Measurements from ENCODE around the gene FRZB. TPM values are rescaled to one million over a fixed set of nuclear protein-coding genes. Genes with fewer than 3 reads are reported as not detected.

FRZB gene
- total RNA-seq, 2 donors from 2014 or later, result 54.8 to 107 TPM

DNA sequence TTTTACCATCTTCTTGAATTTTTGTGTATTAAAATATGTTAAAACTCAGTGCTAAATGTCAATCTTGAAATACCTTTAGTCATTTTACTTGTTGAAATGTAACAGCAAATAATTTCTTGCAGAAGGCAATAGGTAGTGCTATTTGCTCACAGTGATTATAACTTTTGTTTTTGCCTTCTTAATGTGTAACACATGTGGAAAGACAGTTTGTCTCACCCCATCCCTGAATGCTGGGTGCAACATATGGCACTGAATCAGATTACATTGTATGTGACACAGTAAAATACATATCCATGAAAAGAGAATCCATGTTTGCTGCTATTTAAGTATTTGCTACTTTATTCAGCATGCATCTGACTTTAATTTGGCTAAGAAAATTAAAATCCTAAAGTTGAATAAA is 35.3 kb downstream of the FRZB start:
- Histone ChIP-seq H3K4me1 (ENCODE audit: control insufficient read depth, insufficient read depth, low read length) (peaks cover 16% of the 10 kb centered on the region), H3K9ac (ENCODE audit: extremely low read depth, low read length, poor library complexity, severe bottlenecking) (no peak overlapping the region), H3K36me3 (ENCODE audit: control insufficient read depth, insufficient read depth, low read length) (peaks cover 38% of the 10 kb centered on the region), H3K9me3 (ENCODE audit: control insufficient read depth, low read length) (no peaks in the 10 kb centered on the region), H3K4me3 (ENCODE audit: low read length) (no peak overlapping the region), H3K27me3 (ENCODE audit: control insufficient read depth, insufficient read depth, low read length, poor library complexity, severe bottlenecking) (no peaks in the 10 kb centered on the region), H3K27ac (ENCODE audit: low read depth, low read length) (no peak overlapping the region)
- Mint-ChIP-seq H3K36me3 (ENCODE audit: low read depth) (peaks cover 10% of the 10 kb centered on the region), H3K9me3 (no peaks in the 10 kb centered on the region), H3K27me3 (ENCODE audit: insufficient read depth) (no peaks in the 10 kb centered on the region), H3K4me1 (peaks cover 21% of the 10 kb centered on the region), H3K27ac (no peak overlapping the region), H3K4me3 (no peak overlapping the region)
- TF ChIP-seq, protein P1, sequence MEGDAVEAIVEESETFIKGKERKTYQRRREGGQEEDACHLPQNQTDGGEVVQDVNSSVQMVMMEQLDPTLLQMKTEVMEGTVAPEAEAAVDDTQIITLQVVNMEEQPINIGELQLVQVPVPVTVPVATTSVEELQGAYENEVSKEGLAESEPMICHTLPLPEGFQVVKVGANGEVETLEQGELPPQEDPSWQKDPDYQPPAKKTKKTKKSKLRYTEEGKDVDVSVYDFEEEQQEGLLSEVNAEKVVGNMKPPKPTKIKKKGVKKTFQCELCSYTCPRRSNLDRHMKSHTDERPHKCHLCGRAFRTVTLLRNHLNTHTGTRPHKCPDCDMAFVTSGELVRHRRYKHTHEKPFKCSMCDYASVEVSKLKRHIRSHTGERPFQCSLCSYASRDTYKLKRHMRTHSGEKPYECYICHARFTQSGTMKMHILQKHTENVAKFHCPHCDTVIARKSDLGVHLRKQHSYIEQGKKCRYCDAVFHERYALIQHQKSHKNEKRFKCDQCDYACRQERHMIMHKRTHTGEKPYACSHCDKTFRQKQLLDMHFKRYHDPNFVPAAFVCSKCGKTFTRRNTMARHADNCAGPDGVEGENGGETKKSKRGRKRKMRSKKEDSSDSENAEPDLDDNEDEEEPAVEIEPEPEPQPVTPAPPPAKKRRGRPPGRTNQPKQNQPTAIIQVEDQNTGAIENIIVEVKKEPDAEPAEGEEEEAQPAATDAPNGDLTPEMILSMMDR (conservative IDR thresholded peaks at IDR 0.05), result no peak
- DNase-seq, result no peak

DNA sequence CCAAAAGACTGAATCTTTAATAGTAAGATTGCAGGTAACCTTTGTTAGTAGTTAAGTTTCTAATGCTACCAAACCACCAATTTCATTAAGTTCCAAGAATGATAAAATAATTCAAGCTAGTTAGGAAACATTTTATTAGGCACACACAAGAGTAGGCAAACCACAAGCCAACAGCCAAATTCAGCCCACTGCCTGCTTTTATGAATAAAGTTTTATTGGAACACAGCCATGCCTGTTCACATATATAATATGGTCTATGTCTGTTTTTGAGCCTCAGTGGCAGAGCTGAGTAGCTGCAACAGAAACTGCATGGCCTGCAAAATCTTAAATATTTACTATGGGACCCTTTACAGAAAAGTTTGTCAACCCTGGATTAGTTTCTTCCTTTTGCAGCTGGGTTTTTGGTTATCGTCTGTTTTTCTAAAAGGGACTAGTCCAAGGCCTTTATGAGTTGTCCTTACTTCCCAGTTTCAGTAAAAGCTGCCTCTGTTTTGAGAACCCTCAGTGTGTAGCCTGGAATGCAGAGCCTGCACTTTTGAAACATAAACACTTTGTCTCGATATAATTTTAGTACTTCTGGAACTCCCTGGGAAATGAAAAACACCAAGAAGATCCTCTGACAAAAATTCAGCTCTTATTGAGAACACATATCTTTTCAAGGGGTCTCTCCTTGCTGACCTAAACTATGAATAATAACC is 39.1 kb downstream of the FRZB start:
- H3K4me1 ChIP-seq (ENCODE audit: control insufficient read depth, insufficient read depth, low read length), result peaks cover 32% of the 10 kb centered on the region
- no peaks in the 10 kb centered on the region for H3K27me3 Mint-ChIP-seq (ENCODE audit: insufficient read depth)
- TF ChIP-seq, protein P1 (conservative IDR thresholded peaks at IDR 0.05), result no peak
- peaks cover 52% of the 10 kb centered on the region for H3K4me1 Mint-ChIP-seq
- no peak overlapping the region for H3K9ac ChIP-seq (ENCODE audit: extremely low read depth, low read length, poor library complexity, severe bottlenecking)
- H3K4me3 Mint-ChIP-seq, result no peak overlapping the region
- H3K4me3 ChIP-seq (ENCODE audit: low read length), result no peak overlapping the region
- 92 to 100% methylated on average over 2 of the region's 2 CpGs for WGBS, 2 experiments (ENCODE audit: insufficient coverage in 1 of 2, insufficient read length in 1 of 2)
- no peak overlapping the region for H3K27ac ChIP-seq (ENCODE audit: low read depth, low read length)
- H3K27me3 ChIP-seq (ENCODE audit: control insufficient read depth, insufficient read depth, low read length, poor library complexity, severe bottlenecking), result no peaks in the 10 kb centered on the region
- no peaks in the 10 kb centered on the region for H3K9me3 Mint-ChIP-seq
- no peaks in the 10 kb centered on the region for H3K9me3 ChIP-seq (ENCODE audit: control insufficient read depth, low read length)
- H3K27ac Mint-ChIP-seq, result no peak overlapping the region
- no peaks in the 10 kb centered on the region for H3K36me3 Mint-ChIP-seq (ENCODE audit: low read depth)
- DNase-seq, result no peak
- peaks cover 3% of the 10 kb centered on the region for H3K36me3 ChIP-seq (ENCODE audit: control insufficient read depth, insufficient read depth, low read length)

DNA sequence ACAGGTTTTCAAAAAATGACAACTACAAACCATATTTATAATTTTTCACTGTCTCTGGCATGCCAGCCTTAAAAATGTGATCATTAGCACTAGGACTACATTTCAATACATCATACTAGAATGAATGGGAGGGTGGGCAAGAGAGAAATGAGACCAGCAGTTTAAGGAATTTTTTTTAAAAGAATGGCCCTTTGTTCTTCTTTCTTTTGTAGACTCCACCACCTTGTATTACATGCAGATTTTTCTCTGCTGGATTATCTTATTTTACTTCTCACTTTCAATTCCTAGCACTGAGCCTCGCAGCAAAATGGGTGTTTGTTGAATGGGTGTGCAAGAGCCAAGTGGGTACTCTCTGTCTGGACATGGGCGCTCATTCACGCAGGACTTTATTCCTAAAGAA is 39.9 kb downstream of the FRZB start:
- Mint-ChIP-seq H3K4me1 (peaks cover 49% of the 10 kb centered on the region), H3K9me3 (no peaks in the 10 kb centered on the region)
- H3K9ac ChIP-seq (ENCODE audit: extremely low read depth, low read length, poor library complexity, severe bottlenecking), result no peak overlapping the region

More for the DNA sequence above, 39.9 kb downstream of the FRZB start:
- peaks cover 26% of the 10 kb centered on the region for H3K4me1 ChIP-seq (ENCODE audit: control insufficient read depth, insufficient read depth, low read length)
- 86% methylated on average over 3 of the region's 3 CpGs; no CpG with 5 or more reads in 1 of the 2 experiments for WGBS, 2 experiments (ENCODE audit: insufficient coverage in 1 of 2, insufficient read length in 1 of 2)
- peak overlapping the region; percentile 39 for H3K4me3 ChIP-seq (ENCODE audit: low read length)
- no peaks in the 10 kb centered on the region for H3K27me3 Mint-ChIP-seq (ENCODE audit: insufficient read depth)
- no peaks in the 10 kb centered on the region for H3K36me3 ChIP-seq (ENCODE audit: control insufficient read depth, insufficient read depth, low read length)
- DNase-seq, result no peak
- no peaks in the 10 kb centered on the region for H3K36me3 Mint-ChIP-seq (ENCODE audit: low read depth)
- TF ChIP-seq, protein P1 (conservative IDR thresholded peaks at IDR 0.05), result no peak
- no peaks in the 10 kb centered on the region for H3K27me3 ChIP-seq (ENCODE audit: control insufficient read depth, insufficient read depth, low read length, poor library complexity, severe bottlenecking)
- no peak overlapping the region for H3K27ac Mint-ChIP-seq
- H3K9me3 ChIP-seq (ENCODE audit: control insufficient read depth, low read length), result no peaks in the 10 kb centered on the region
- no peak overlapping the region for H3K27ac ChIP-seq (ENCODE audit: low read depth, low read length)
- no peak overlapping the region for H3K4me3 Mint-ChIP-seq

Data from endodermal cell (in vitro differentiated cells).